GM18951 (cell line): ENCODE measurements around the gene CFD.
"Not testable (repeated sequence)": the region's sequence is repeated elsewhere in the genome, so short reads cannot be mapped to it uniquely, and the experiment has no call there.

Experiments
- POLR2A ChIP-seq: IDR thresholded peaks from 4 replicates; pipeline ENCODE4 v1.6.1; 2011; ENCODE audit warnings: mild to moderate bottlenecking; ENCODE audit not compliant: insufficient read length, insufficient read depth; ENCODE audit errors: extremely low read depth
- in situ Hi-C: fragments of 300-500 bp; cut with MboI; formaldehyde crosslinking; loops from one replicate; pipeline ENCODE4 v1.12.0; 2022; ENCODE audit warnings: low sequenced_read_pairs, mixed read lengths, inconsistent platforms; ENCODE audit not compliant: unreplicated experiment

Gene CFD

GRCh38 chr19:843180-843835, 16.2 kb upstream of the CFD start:
- in situ Hi-C loops, result no loop called here
- TF ChIP-seq POLR2A, result no peak

GRCh38 chr19:843836-844545, 15.5 kb upstream of the CFD start:
- in situ Hi-C loops, result no loop called here
- no peak for TF ChIP-seq POLR2A

GRCh38 chr19:844546-844971, 14.9 kb upstream of the CFD start:
- in situ Hi-C loops, result no loop called here
- TF ChIP-seq POLR2A, result no peak

GRCh38 chr19:845707-846521, 13.6 kb upstream of the CFD start:
- TF ChIP-seq POLR2A, result no peak
- in situ Hi-C loops, result no loop called here

GRCh38 chr19:848386-848921, 11.0 kb upstream of the CFD start:
- in situ Hi-C loops, result no loop called here
- TF ChIP-seq POLR2A, result no peak

- in situ Hi-C loops, result not testable (repeated sequence)
These were observed 10.3 kb upstream of the CFD start for GRCh38 chr19:849195-849594.

- in situ Hi-C loops, result no loop called here
- TF ChIP-seq POLR2A, result no peak
These were observed 9.1 kb upstream of the CFD start for GRCh38 chr19:850221-850978.

GRCh38 chr19:850979-851335, 8.5 kb upstream of the CFD start:
- in situ Hi-C loops, result no loop called here
- no peak for TF ChIP-seq POLR2A

GRCh38 chr19:852136-853013, 7.1 kb upstream of the CFD start, which contains the start of gene ELANE:
Gene ELANE (plus strand): TSS chr19:852303. CDS start chr19:852329, 26 bp downstream.
- in situ Hi-C loops, result no loop called here
- TF ChIP-seq POLR2A, result no peak

GRCh38 chr19:853014-853585, 6.4 kb upstream of the CFD start:
- in situ Hi-C loops, result no loop called here
- no peak for TF ChIP-seq POLR2A

- in situ Hi-C loops, result not testable (repeated sequence)
These were observed 5.7 kb upstream of the CFD start for GRCh38 chr19:853614-854220.
